Measurements from ENCODE around the gene SLC19A1.

SLC19A1 gene

GRCh38 chr21:45543710-45544448 is 1.6 kb upstream of the SLC19A1 start:
- H3K36me3 ChIP-seq (ENCODE audit: control insufficient read depth, insufficient read depth, low read length) = no peaks in the 10 kb centered on the region
- H3K27ac ChIP-seq (ENCODE audit: low read depth, low read length) = no peak overlapping the region
- no peaks in the 10 kb centered on the region for H3K27me3 ChIP-seq (ENCODE audit: control insufficient read depth, insufficient read depth, low read length)
- H3K4me1 ChIP-seq (ENCODE audit: control insufficient read depth, insufficient read depth, low read length) = peaks cover 5% of the 10 kb centered on the region
- no peak overlapping the region for H3K4me3 ChIP-seq (ENCODE audit: low read length)
- H3K9ac ChIP-seq (ENCODE audit: low read length) = no peak overlapping the region

DNA sequence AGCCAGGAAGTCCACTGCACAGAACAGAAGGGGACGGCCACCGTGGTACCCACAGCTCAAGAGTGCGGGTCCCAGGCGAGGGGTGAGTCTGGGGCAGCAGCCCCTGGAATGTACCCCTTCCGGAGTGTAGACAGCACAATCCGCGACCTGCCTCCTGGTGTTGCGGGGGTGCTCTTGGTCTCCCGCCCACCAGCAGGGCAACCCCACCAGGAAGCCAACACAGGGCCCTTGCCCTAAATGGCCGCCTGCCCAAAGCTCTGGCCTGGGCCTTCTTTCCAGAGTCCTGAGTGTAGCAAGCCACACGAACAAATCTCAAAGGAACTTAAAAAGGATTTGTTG is 1.1 kb upstream of the SLC19A1 start:
- Histone ChIP-seq H3K4me3 (ENCODE audit: low read length) (no peak overlapping the region), H3K27ac (ENCODE audit: low read depth, low read length) (no peak overlapping the region), H3K4me1 (ENCODE audit: control insufficient read depth, insufficient read depth, low read length) (peaks cover 5% of the 10 kb centered on the region), H3K9ac (ENCODE audit: low read length) (no peak overlapping the region), H3K36me3 (ENCODE audit: control insufficient read depth, insufficient read depth, low read length) (no peaks in the 10 kb centered on the region), H3K27me3 (ENCODE audit: control insufficient read depth, insufficient read depth, low read length) (no peaks in the 10 kb centered on the region)

- H3K9ac ChIP-seq (ENCODE audit: low read length) = no peak overlapping the region
- H3K27me3 ChIP-seq (ENCODE audit: control insufficient read depth, insufficient read depth, low read length) = no peaks in the 10 kb centered on the region
- H3K36me3 ChIP-seq (ENCODE audit: control insufficient read depth, insufficient read depth, low read length) = no peaks in the 10 kb centered on the region
- H3K4me1 ChIP-seq (ENCODE audit: control insufficient read depth, insufficient read depth, low read length) = peaks cover 5% of the 10 kb centered on the region
- no peak overlapping the region for H3K27ac ChIP-seq (ENCODE audit: low read depth, low read length)
- H3K4me3 ChIP-seq (ENCODE audit: low read length) = peak overlapping the region; percentile 60
These were observed 579 bp upstream of the SLC19A1 start for GRCh38 chr21:45542667-45543370.

GRCh38 chr21:45541221-45542039 is 810 bp downstream of the SLC19A1 start:
- peak overlapping the region; percentile 58 for H3K4me3 ChIP-seq (ENCODE audit: low read length)
- H3K27me3 ChIP-seq (ENCODE audit: control insufficient read depth, insufficient read depth, low read length) = no peaks in the 10 kb centered on the region
- peak overlapping the region; percentile 2 for H3K27ac ChIP-seq (ENCODE audit: low read depth, low read length)
- H3K9ac ChIP-seq (ENCODE audit: low read length) = no peak overlapping the region
- no peaks in the 10 kb centered on the region for H3K36me3 ChIP-seq (ENCODE audit: control insufficient read depth, insufficient read depth, low read length)
- H3K4me1 ChIP-seq (ENCODE audit: control insufficient read depth, insufficient read depth, low read length) = peaks cover 5% of the 10 kb centered on the region

DNA sequence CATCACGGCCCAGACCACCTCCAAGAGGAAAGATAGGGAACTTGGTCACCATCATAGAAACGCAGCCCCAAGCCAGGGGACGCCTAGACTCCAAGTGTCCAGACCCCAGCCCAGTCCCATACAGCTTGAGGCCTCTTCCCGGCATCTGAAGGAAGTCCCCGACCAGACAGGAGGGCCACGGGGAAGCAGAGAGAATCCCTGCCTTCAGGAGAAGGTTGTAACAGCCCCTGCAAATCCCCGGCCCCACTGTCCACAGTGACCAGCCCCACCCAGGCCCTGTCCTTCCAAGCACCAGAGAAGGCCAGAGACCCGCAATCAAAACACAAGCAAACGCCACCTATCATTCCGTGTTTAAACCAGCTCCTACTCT is 1.7 kb downstream of the SLC19A1 start:
- peaks cover 5% of the 10 kb centered on the region for H3K4me1 ChIP-seq (ENCODE audit: control insufficient read depth, insufficient read depth, low read length)
- no peak overlapping the region for H3K9ac ChIP-seq (ENCODE audit: low read length)
- H3K36me3 ChIP-seq (ENCODE audit: control insufficient read depth, insufficient read depth, low read length) = no peaks in the 10 kb centered on the region
- no peak overlapping the region for H3K27ac ChIP-seq (ENCODE audit: low read depth, low read length)
- H3K4me3 ChIP-seq (ENCODE audit: low read length) = no peak overlapping the region
- no peaks in the 10 kb centered on the region for H3K27me3 ChIP-seq (ENCODE audit: control insufficient read depth, insufficient read depth, low read length)

GRCh38 chr21:45539796-45540600 is 2.2 kb downstream of the SLC19A1 start:
- Histone ChIP-seq H3K4me1 (ENCODE audit: control insufficient read depth, insufficient read depth, low read length) (peaks cover 5% of the 10 kb centered on the region), H3K27ac (ENCODE audit: low read depth, low read length) (no peak overlapping the region), H3K4me3 (ENCODE audit: low read length) (no peak overlapping the region), H3K9ac (ENCODE audit: low read length) (no peak overlapping the region), H3K36me3 (ENCODE audit: control insufficient read depth, insufficient read depth, low read length) (no peaks in the 10 kb centered on the region), H3K27me3 (ENCODE audit: control insufficient read depth, insufficient read depth, low read length) (no peaks in the 10 kb centered on the region)

GRCh38 chr21:45539046-45539795 is 3.0 kb downstream of the SLC19A1 start:
- Histone ChIP-seq H3K27ac (ENCODE audit: low read depth, low read length) (no peak overlapping the region), H3K27me3 (ENCODE audit: control insufficient read depth, insufficient read depth, low read length) (no peaks in the 10 kb centered on the region), H3K36me3 (ENCODE audit: control insufficient read depth, insufficient read depth, low read length) (no peaks in the 10 kb centered on the region), H3K4me3 (ENCODE audit: low read length) (no peak overlapping the region), H3K9ac (ENCODE audit: low read length) (no peak overlapping the region), H3K4me1 (ENCODE audit: control insufficient read depth, insufficient read depth, low read length) (peaks cover 5% of the 10 kb centered on the region)

DNA sequence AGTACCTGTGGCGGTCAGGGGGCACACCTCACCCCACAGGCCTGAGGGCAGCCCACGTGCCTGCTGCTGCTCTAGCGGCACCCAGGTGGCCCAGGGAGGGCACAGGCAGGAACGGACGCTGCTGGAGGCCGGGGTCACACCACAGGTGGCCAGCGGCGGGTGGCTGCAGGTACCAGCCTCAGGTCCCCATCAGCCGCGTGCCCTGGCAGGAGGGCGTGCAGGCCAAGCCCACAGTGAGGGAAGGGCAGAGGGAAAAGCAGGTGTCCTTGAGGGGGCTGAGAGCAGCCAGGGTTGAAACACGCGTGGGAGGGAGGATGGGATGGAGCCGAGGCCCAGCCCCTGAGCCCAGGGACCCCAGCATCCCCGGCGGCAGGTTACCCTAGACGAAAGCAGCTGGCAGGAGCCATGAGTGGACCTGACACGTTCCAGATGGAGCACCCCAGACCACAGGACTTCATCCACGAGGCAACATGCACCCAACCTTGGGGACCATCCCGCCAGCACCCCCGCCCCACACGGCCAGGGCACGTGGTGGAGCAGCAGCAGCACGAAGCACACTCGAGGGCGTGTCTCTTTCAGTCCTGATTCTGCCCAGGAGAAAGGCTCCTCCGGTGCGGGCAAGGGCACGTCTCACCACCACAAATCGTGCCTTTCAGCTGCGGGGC is 3.7 kb downstream of the SLC19A1 start:
- H3K9ac ChIP-seq (ENCODE audit: low read length) = no peak overlapping the region
- H3K4me1 ChIP-seq (ENCODE audit: control insufficient read depth, insufficient read depth, low read length) = peaks cover 5% of the 10 kb centered on the region
- H3K27ac ChIP-seq (ENCODE audit: low read depth, low read length) = no peak overlapping the region
- no peaks in the 10 kb centered on the region for H3K27me3 ChIP-seq (ENCODE audit: control insufficient read depth, insufficient read depth, low read length)
- no peaks in the 10 kb centered on the region for H3K36me3 ChIP-seq (ENCODE audit: control insufficient read depth, insufficient read depth, low read length)
- no peak overlapping the region for H3K4me3 ChIP-seq (ENCODE audit: low read length)

GRCh38 chr21:45537746-45538291 is 4.4 kb downstream of the SLC19A1 start:
- H3K27me3 ChIP-seq (ENCODE audit: control insufficient read depth, insufficient read depth, low read length) = no peaks in the 10 kb centered on the region
- H3K27ac ChIP-seq (ENCODE audit: low read depth, low read length) = no peak overlapping the region
- H3K4me1 ChIP-seq (ENCODE audit: control insufficient read depth, insufficient read depth, low read length) = peaks cover 5% of the 10 kb centered on the region
- no peaks in the 10 kb centered on the region for H3K36me3 ChIP-seq (ENCODE audit: control insufficient read depth, insufficient read depth, low read length)
- no peak overlapping the region for H3K4me3 ChIP-seq (ENCODE audit: low read length)
- no peak overlapping the region for H3K9ac ChIP-seq (ENCODE audit: low read length)

DNA sequence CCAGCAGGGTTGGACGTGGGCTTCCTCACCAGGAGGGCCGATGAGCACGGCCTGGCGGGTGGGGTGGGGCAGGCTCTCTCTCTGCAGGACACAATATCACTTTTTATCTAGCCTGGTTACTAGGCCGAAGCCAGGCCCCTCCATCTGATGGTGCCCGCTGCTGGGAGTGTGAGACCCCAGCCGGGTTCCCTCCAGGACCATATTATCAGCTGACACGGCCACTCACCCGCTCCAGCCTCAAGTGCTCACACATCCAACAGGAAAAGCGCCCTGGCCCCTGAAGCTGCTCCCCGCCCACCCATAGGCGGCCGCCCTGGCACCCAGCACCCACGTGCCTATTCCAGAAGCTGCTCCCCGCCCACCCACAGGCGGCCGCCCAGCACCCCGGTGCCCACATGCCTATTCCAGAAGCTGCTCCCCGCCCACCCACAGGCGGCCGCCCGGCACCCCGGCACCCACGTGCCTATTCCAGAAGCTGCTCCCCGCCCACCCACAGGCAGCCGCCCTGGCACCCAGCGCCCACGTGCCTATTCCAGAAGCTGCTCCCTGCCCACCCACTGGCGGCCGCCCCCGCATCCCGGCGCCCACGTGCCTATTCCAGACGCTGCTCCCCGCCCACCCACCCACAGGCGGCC is 5.0 kb downstream of the SLC19A1 start:
- Histone ChIP-seq H3K27ac (ENCODE audit: low read depth, low read length) (no peak overlapping the region), H3K9ac (ENCODE audit: low read length) (no peak overlapping the region), H3K27me3 (ENCODE audit: control insufficient read depth, insufficient read depth, low read length) (no peaks in the 10 kb centered on the region), H3K4me1 (ENCODE audit: control insufficient read depth, insufficient read depth, low read length) (peaks cover 5% of the 10 kb centered on the region), H3K4me3 (ENCODE audit: low read length) (no peak overlapping the region), H3K36me3 (ENCODE audit: control insufficient read depth, insufficient read depth, low read length) (no peaks in the 10 kb centered on the region)
